ENCODE data around the gene CDC34.

- no peak for TF ChIP-seq POLR2A (IDR thresholded peaks at IDR 0.05)
- TF ChIP-seq CTCF (IDR thresholded peaks at IDR 0.05) = no peak
Observed at GRCh38 chr19:539429-540030, 8.0 kb downstream of the CDC34 start.

All from tibial nerve (tissue), 3 donors.